K562 (cell line): ENCODE measurements around the gene SLC38A2. TPM values are rescaled to one million over a fixed set of nuclear protein-coding genes. Genes with fewer than 3 reads are reported as not detected.

Source experiments
- ATAC-seq: fragments of 200-7000 bp; cut with Tn5 transposase; 3 replicates; pipeline ENCODE4 v1.9.1; 2020; ENCODE audit warnings: moderate library complexity
- BruUV-seq: library from RNA; stranded (reverse); fragments of 400-500 nt; replicated peaks from 2 replicates; lab custom pipeline; 2021; lab: Mats Ljungman, UMichigan
- CTCF ChIA-PET: fragments of 300-600 bp; formaldehyde crosslinking; extraction: SDS; loops from one replicate; lab custom pipeline; 2021; ENCODE audit warnings: low intra/inter-chr PET ratio; lab: Yijun Ruan, JAX
- POLR2A ChIA-PET: fragments of 300-600, 350-650 bp; sonication (Branson Sonifier 250); formaldehyde crosslinking; extraction: SDS; loops from one replicate; lab custom pipeline; 2021; ENCODE audit warnings: antibody characterized with exemption, inconsistent platforms; lab: Yijun Ruan, JAX
- DNase-seq, 4 experiments: peaks; one replicate each; pipeline versions ENCODE4 v3.0.0 to v3.0.0-alpha.2; 2011 to 2018; ENCODE audit warnings: low spot score in 3 of 4, mixed read lengths in 3 of 4; ENCODE audit errors: extremely low read depth in 1 of 4
- FAIRE-seq: peaks from 2 replicates; lab custom pipeline; 2011; peaks lifted over from hg19 to GRCh38; lab: Jason Lieb, UNC
- H2AFZ ChIP-seq: 2 replicates; pipeline ENCODE4 v1.6.0; 2011; ENCODE audit warnings: low read depth, low read length, control low read depth, inconsistent platforms
- H3K27ac ChIP-seq: fragments of 200-600 bp; 3 replicates; pipeline ENCODE4 v1.8.0; 2011; ENCODE audit warnings: low read depth, mild to moderate bottlenecking, control low read depth, inconsistent platforms, low read length, moderate library complexity, mixed read lengths; ENCODE audit errors: extremely low read depth
- H3K27me3 ChIP-seq, 2 experiments: fragments of 300-600 bp in 1 of 2; 2 replicates in 1 of 2; 3 replicates in 1 of 2; pipeline versions ENCODE4 v1.6.0 to v1.8.0; 2011; ENCODE audit warnings: inconsistent platforms in 2 of 2, low read length in 2 of 2, mild to moderate bottlenecking in 1 of 2, mixed read lengths in 1 of 2, moderate library complexity in 1 of 2; ENCODE audit not compliant: control insufficient read depth in 2 of 2, insufficient read depth in 2 of 2
- H3K36me3 ChIP-seq: fragments of 300-600 bp; 3 replicates; pipeline ENCODE4 v1.8.0; 2011; ENCODE audit warnings: mild to moderate bottlenecking, low read length, inconsistent platforms; ENCODE audit not compliant: control insufficient read depth, insufficient read depth
- H3K4me1 ChIP-seq, 2 experiments: fragments of 200-600 bp in 1 of 2; replicated peaks in 1 of 2; 2 replicates in 1 of 2; 3 replicates in 1 of 2; pipeline versions ENCODE4 v1.5.1 to v1.8.0; 2011; ENCODE audit warnings: inconsistent platforms in 2 of 2, low read length in 2 of 2, mild to moderate bottlenecking in 1 of 2, mixed read lengths in 1 of 2, moderate library complexity in 1 of 2; ENCODE audit not compliant: control insufficient read depth in 2 of 2, insufficient read depth in 2 of 2
- H3K4me2 ChIP-seq: 2 replicates; pipeline ENCODE4 v1.6.1; 2011; ENCODE audit warnings: low read length, control low read depth, inconsistent platforms, mixed read lengths; ENCODE audit not compliant: insufficient read depth
- H3K4me3 ChIP-seq: fragments of 200-600 bp; sonication (generic), shearing (Covaris generic); 2 replicates; pipeline ENCODE4 v1.5.1; 2016; ENCODE audit warnings: control low read depth, inconsistent platforms
- H3K79me2 ChIP-seq: fragments of 200-600 bp; 3 replicates; pipeline ENCODE4 v1.8.0; 2011; ENCODE audit warnings: low read length, inconsistent platforms; ENCODE audit not compliant: control insufficient read depth, insufficient read depth
- H3K9ac ChIP-seq, 2 experiments: 2 replicates each; pipeline versions ENCODE4 v1.6.0 to v1.6.1; 2011; ENCODE audit warnings: low read depth in 2 of 2, low read length in 2 of 2, control low read depth in 1 of 2, inconsistent platforms in 1 of 2, mild to moderate bottlenecking in 1 of 2, mixed read lengths in 1 of 2; ENCODE audit not compliant: insufficient read depth in 1 of 2
- H3K9me1 ChIP-seq: one replicate; pipeline ENCODE4 v1.6.0; 2011; ENCODE audit warnings: inconsistent platforms, mild to moderate bottlenecking, low read length, moderate library complexity; ENCODE audit not compliant: control insufficient read depth, insufficient read depth
- H3K9me3 ChIP-seq: replicated peaks from 2 replicates; pipeline ENCODE4 v1.5.1; 2011; ENCODE audit warnings: low read depth, low read length, inconsistent platforms; ENCODE audit not compliant: control insufficient read depth, insufficient read depth
- H4K20me1 ChIP-seq: replicated peaks from 2 replicates; pipeline ENCODE4 v1.6.1; 2011; ENCODE audit warnings: low read length, inconsistent platforms, mixed read lengths; ENCODE audit not compliant: control insufficient read depth, insufficient read depth
- E4F1 ChIP-seq: fragments of 250-450 bp; sonication (Bioruptor Pico); IDR thresholded peaks from 2 replicates; pipeline ENCODE4 v1.5.0; 2021; ENCODE audit warnings: mild to moderate bottlenecking, borderline replicate concordance
- EGR1 ChIP-seq: fragments of 450-650 bp; conservative IDR thresholded peaks from 2 replicates; pipeline ENCODE4 v1.6.1; 2017; ENCODE audit warnings: mild to moderate bottlenecking
- NR2C2 ChIP-seq, 2 experiments: fragments of 200-800 bp in 1 of 2; sonication (Bioruptor generic) in 1 of 2; sonication (generic) in 1 of 2; formaldehyde crosslinking in 1 of 2; IDR thresholded peaks; 2 replicates each; pipeline versions ENCODE4 v1.6.1 to v1.8.0; 2016 to 2022; ENCODE audit warnings: mild to moderate bottlenecking in 1 of 2, missing compliant biosample characterization in 1 of 2, missing genetic modification characterization in 1 of 2, missing genetic modification reagents in 1 of 2
- RFX1 ChIP-seq: fragments of 450-650 bp; IDR thresholded peaks from 2 replicates; pipeline ENCODE4 v1.6.1; 2016; ENCODE audit warnings: mild to moderate bottlenecking, moderate library complexity
- TOE1 ChIP-seq, 2 experiments: fragments of 450-650 bp in 1 of 2; sonication (generic) in 1 of 2; formaldehyde crosslinking in 1 of 2; IDR thresholded peaks; 2 replicates each; pipeline versions ENCODE4 v1.7.1 to v1.8.0; 2016 to 2022; ENCODE audit warnings: borderline replicate concordance in 2 of 2, mild to moderate bottlenecking in 2 of 2, antibody characterized with exemption in 1 of 2, inconsistent platforms in 1 of 2, low read depth in 1 of 2, missing genetic modification reagents in 1 of 2, moderate library complexity in 1 of 2
- ZBTB7A ChIP-seq: IDR thresholded peaks from 2 replicates; pipeline ENCODE4 v1.6.1; 2011; ENCODE audit warnings: low read depth, mild to moderate bottlenecking, low read length, moderate library complexity, borderline replicate concordance; ENCODE audit not compliant: control insufficient read depth
- ZNF197 ChIP-seq: fragments of 200-800 bp; sonication (Bioruptor generic); IDR thresholded peaks from 2 replicates; pipeline ENCODE4 v1.6.1; 2016; ENCODE audit warnings: low read depth, missing genetic modification characterization, missing compliant biosample characterization
- WGBS: fragments of 100-300 bp; shearing (Covaris generic); methylation state at CpG from one replicate; pipeline ENCODE4 v1.1.6; 2016; ENCODE audit warnings: low coverage, mixed read lengths; ENCODE audit not compliant: insufficient coverage; ENCODE audit errors: missing lambda C conversion rate; 5-methylcytosine and 5-hydroxymethylcytosine counted together
- in situ Hi-C: fragments of 300-500 bp; cut with MboI; formaldehyde crosslinking; loops from 4 replicates; pipeline ENCODE4 v1.15.0; 2018; ENCODE audit warnings: inconsistent platforms, mixed read lengths
- intact Hi-C: fragments of 100-400 bp; cut with micrococcal nuclease; formaldehyde crosslinking; loops from 2 replicates; pipeline ENCODE4 v1.14.2; 2022
- polyA plus RNA-seq, 8 experiments: library from polyadenylated mRNA; depleted of rRNA in 4 of 8; stranded (reverse) in 5 of 8; unstranded in 3 of 8; fragments of >200 nt; fragmentation: Nextera tagmentation in 2 of 8; fragmentation: Illumina TruSeq in 1 of 8; extraction: Ambion mirVana in 2 of 8; extraction: Trizol in 1 of 8; gene quantifications; 2 replicates each; pipeline versions ENCODE4 v1.2.1 to v1.2.3, GENCODE V29; 2011 to 2014; ENCODE audit warnings: inconsistent platforms in 1 of 8, missing spikeins in 1 of 8
- total RNA-seq, 7 experiments: library from RNA; depleted of rRNA in 6 of 7; stranded (reverse); fragments of >200 nt in 6 of 7; fragmentation: Illumina TruSeq in 2 of 7; extraction: Trizol in 2 of 7; gene quantifications; 2 replicates each; pipeline versions ENCODE4 v1.2.1 to v1.2.3, GENCODE V29; 2011 to 2021; ENCODE audit warnings: low replicate concordance in 1 of 7
- TF ChIP-seq, protein P1 (sequence below): sonication (generic); formaldehyde crosslinking; IDR thresholded peaks from 2 replicates; pipeline ENCODE4 v1.9.0; 2022; ENCODE audit warnings: mild to moderate bottlenecking, missing genetic modification reagents

SLC38A2 gene
- total and polyA plus RNA-seq, 9 of the 15 experiments (the other 6 are each of a cell fraction or from before 2014, with no cell fraction given), result 98.7 to 292 (median 143) TPM

DNA sequence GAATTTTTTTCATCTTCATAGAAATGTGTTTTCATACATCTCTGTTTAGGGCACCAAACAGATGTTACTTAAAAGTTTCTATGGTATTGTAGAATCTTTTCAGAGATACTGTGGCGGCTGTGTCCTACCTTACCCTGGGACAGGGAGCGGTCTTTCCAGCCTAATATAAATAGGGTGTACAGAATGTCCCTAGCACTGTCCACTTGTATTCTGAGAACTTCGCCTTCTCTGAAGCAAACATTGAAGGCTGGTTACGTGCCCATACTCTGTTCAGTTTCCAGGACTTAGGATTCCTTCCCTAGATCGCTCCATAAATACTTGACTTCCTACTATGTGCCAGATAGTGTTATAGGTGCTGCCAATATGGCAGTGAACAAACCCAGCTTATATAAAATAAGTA lies 24.3 kb upstream of the SLC38A2 start (continued):
- TF ChIP-seq TOE1 (IDR thresholded peaks at IDR 0.05; ENCODE audit: borderline replicate concordance) (no peak), TOE1 (CRISPR knock-in tag; IDR thresholded peaks at IDR 0.05; ENCODE audit: borderline replicate concordance, low read depth) (no peak), E4F1 (no peak), ZNF197 (no peak)
- TF ChIP-seq, protein P1, sequence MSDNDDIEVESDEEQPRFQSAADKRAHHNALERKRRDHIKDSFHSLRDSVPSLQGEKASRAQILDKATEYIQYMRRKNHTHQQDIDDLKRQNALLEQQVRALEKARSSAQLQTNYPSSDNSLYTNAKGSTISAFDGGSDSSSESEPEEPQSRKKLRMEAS (CRISPR knock-in tag), result no peak
- TF ChIP-seq, all 486 proteins: peak for 0

- Histone ChIP-seq H4K20me1 (no peaks in the 10 kb centered on the region), H3K27ac (no peak overlapping the region), H3K79me2 (no peaks in the 10 kb centered on the region), H3K9me1 (no peaks in the 10 kb centered on the region), H3K4me3 (no peak overlapping the region), H3K9ac (no peak overlapping the region), H3K4me2 (no peak overlapping the region), H3K27me3 (no peaks in the 10 kb centered on the region), H2AFZ (no peak overlapping the region), H3K9me3 (no peaks in the 10 kb centered on the region), H3K36me3 (no peaks in the 10 kb centered on the region), H3K4me1 (peaks cover 3 to 10% of the 10 kb centered on the region in 2 experiments; a peak in 4 of 5 replicates)
- DNase-seq, result no peak
- no peak for TF ChIP-seq NR2C2 (CRISPR knock-in tag; IDR thresholded peaks at IDR 0.05)
- no peak for TF ChIP-seq NR2C2 (tag; IDR thresholded peaks at IDR 0.05)
- no peak for TF ChIP-seq ZBTB7A
- TF ChIP-seq EGR1, result no peak
- peak; percentile 54; the same call in 1 of the 2 replicates for TF ChIP-seq RFX1
- BruUV-seq, result no TSS peak
- 13% methylated on average over 4 of the region's 4 CpGs for WGBS
- FAIRE-seq, result no peak
- intact Hi-C loops, result no loop called here
- POLR2A ChIA-PET, result interaction anchor here (0.6 to 1.2 kb wide), 4 partner anchors 11 to 1225 kb away, joined by 3 to 4 read pairs (median 4); no protein-coding TSS in a partner anchor
- in situ Hi-C loops, result no loop called here
- CTCF ChIA-PET, result no interaction called here
- ATAC-seq, result no peak
These were observed 22.8 kb upstream of the SLC38A2 start for GRCh38 chr12:46395388-46395787.
